8988T (cell line): ENCODE data around the gene LIMD2.
A peak's percentile ranks its signal among the peaks of the same experiment; 100 is the strongest.

Source experiments
- DNase-seq: peaks from one replicate; pipeline ENCODE4 v3.0.0; 2011

Gene LIMD2

GRCh38 chr17:63700528-63701455 is 867 bp upstream of the LIMD2 start:
- no peak for DNase-seq

GRCh38 chr17:63698886-63699637 is 863 bp downstream of the LIMD2 start:
- DNase-seq = peak; percentile 47

- DNase-seq = no peak
Observed at GRCh38 chr17:63698381-63698885, 1.5 kb downstream of the LIMD2 start.

- peak; percentile 70 for DNase-seq
Observed at GRCh38 chr17:63697341-63698286, 2.3 kb downstream of the LIMD2 start.

- peak; percentile 59 for DNase-seq
Observed at GRCh38 chr17:63696381-63696961, 3.5 kb downstream of the LIMD2 start.

DNA sequence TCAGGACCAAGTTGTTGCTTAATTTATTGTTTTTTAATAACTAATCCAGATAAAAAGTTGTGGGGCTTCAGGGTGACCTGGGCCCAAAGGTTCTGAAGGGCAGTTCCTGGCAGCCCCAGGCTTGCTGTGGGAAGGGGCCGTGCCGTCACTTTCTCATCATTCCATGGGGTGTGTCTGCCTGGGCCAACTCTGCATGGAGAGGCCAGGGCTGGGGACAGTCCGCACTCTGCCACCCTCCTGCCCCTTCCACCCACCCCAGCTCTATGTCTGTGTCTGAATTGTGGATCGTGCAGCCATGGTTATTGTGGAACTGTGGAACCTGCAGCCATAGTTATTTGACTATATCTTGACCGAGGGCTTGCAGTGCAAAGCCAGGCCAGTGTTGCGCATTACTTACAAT is 4.0 kb downstream of the LIMD2 start:
- DNase-seq = no peak

- DNase-seq = no peak
Observed at GRCh38 chr17:63694950-63695773, 4.8 kb downstream of the LIMD2 start.

- DNase-seq = no peak
Observed at GRCh38 chr17:63694229-63694949, 5.5 kb downstream of the LIMD2 start.

- no peak for DNase-seq
Observed at GRCh38 chr17:63693411-63694113, 6.4 kb downstream of the LIMD2 start.

DNA sequence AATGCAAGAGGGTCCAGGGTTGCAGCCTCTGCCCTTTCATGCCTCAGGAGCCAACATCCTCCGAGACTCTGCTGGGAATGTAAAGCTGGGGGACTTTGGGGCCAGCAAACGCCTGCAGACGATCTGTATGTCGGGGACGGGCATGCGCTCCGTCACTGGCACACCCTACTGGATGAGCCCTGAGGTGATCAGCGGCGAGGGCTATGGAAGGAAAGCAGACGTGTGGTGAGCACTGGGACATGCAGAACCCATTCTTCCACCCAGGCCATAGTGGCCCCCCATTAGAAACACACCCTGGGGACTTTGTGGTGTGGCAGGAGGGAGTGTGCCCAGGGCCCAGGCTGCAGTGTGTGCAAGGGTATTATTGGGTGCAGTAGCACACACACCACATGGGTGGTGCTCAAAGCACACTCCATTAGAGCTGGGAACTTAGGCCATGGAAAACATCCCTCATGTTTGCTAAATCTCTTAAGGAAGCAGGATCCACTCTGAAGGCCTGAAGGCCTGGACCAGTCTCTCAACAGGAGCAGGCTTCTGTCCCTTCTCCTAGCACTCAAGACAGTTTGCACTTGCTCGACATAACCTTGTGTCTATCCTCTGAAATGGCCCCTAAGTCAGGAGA is 7.6 kb downstream of the LIMD2 start:
- DNase-seq = no peak

DNA sequence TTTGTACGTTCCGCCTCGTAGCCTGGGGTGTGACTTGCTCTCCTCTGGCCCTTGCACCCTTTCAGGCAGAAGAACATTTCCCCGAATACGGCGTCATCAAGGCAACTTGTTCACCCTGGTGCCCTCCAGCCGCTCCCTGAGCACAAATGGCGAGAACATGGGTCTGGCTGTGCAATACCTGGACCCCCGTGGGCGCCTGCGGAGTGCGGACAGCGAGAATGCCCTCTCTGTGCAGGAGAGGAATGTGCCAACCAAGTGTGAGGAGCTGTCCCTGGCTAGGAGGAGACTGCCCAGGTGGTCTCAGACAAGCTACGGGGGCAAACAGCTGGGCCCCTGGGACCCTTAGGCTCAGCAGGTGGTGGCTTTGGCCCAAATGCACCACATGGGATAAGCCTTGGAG is 10.4 kb downstream of the LIMD2 start:
- no peak for DNase-seq

- no peak for DNase-seq
Observed at GRCh38 chr17:63688396-63689020, 11.4 kb downstream of the LIMD2 start.

- DNase-seq = no peak
Observed at GRCh38 chr17:63686138-63686685, 13.7 kb downstream of the LIMD2 start.

GRCh38 chr17:63685578-63685977 is 14.3 kb downstream of the LIMD2 start:
- DNase-seq = no peak

GRCh38 chr17:63685041-63685440 is 14.9 kb downstream of the LIMD2 start:
- no peak for DNase-seq

GRCh38 chr17:63682981-63683380 is 16.9 kb downstream of the LIMD2 start:
- DNase-seq = no peak

DNA sequence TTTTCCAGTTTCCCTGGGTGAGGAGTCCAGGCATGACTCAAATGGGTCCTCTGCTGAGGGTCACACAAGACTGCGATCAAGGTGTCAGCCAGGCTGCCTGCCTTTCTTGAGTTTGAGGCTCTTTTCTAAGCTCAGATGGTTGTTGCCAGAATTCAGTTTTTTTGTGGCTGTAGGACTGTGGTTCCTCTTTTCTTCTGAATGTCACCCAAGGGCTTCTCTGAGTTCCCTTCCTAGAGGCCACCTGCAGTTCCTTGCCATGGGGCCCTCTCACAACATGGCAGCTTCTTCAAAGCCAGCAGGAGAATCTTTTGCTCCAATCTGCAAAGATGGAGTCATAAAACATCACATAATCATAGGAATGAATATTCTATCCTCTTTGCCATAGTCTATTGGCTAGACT is 17.5 kb downstream of the LIMD2 start:
- DNase-seq = no peak

GRCh38 chr17:63681530-63681929 is 18.4 kb downstream of the LIMD2 start:
- DNase-seq = no peak

GRCh38 chr17:63680700-63681099 is 19.2 kb downstream of the LIMD2 start:
- no peak for DNase-seq
